ENCODE results near the gene LRBA. TPM values are rescaled to one million over a fixed set of nuclear protein-coding genes. Genes with fewer than 3 reads are reported as not detected.
"Not testable (repeated sequence)": the region's sequence is repeated elsewhere in the genome, so short reads cannot be mapped to it uniquely, and the experiment has no call there.

Gene LRBA
- total RNA-seq, 2 experiments from 2014 or later = 53.7 to 54.6 TPM

DNA sequence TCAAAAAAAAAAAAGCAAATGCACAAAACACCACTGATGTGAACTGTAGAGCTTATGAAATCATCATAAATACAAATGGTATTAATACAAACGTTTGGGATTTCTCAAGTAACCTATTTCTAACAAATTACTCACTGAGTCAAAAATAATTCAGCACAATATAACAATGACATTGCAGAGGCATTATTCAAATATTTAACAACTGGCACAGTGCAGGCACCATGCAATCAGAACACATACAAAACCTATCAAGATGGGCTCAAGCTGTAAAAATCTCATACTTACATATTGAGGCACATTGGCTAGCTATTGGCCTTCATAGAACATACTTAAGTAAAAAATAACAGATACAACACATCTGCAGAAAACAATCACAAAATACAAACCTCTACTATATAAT is 81.1 kb downstream of the LRBA start:
- Mint-ChIP-seq H3K27me3 (ENCODE audit: low read depth) (no peaks in the 10 kb centered on the region), H3K4me1 (ENCODE audit: low read depth) (peaks cover 21% of the 10 kb centered on the region), H3K36me3 (ENCODE audit: low read depth) (peaks cover 2% of the 10 kb centered on the region), H3K4me3 (no peak overlapping the region), H3K27ac (no peak overlapping the region), H3K9me3 (no peaks in the 10 kb centered on the region)
- no peak for DNase-seq
- intact Hi-C loops (cut with micrococcal nuclease) = no loop called here
- CTCF ChIA-PET = interaction anchor here (0.6 kb wide), 2 partner anchors 27 to 209 kb away, joined by 3 to 5 read pairs; no protein-coding TSS in a partner anchor

DNA sequence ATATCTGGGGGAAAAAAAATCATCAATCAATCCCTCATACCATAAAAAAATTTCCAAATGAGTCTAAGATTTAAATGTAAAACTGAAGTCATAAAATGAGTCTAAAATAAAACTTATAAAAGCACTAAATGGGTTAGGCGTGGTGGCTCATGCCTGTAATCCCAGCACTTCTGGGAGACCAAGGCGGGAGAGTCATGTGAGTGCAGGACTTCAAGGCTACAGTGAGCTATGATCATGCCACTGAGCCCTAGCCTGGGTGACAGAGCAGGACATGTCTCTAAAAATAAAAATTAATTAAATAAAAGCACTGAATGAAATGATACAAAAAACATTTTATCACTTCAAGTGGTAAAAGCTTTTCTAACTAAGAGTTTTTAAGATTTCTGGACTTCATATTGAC is 83.3 kb downstream of the LRBA start:
- H3K27ac Mint-ChIP-seq = no peak overlapping the region
- H3K27me3 Mint-ChIP-seq (ENCODE audit: low read depth) = no peaks in the 10 kb centered on the region
- peaks cover 4% of the 10 kb centered on the region for H3K4me1 Mint-ChIP-seq (ENCODE audit: low read depth)
- CTCF ChIA-PET = no interaction called here
- no peaks in the 10 kb centered on the region for H3K9me3 Mint-ChIP-seq
- intact Hi-C loops (cut with micrococcal nuclease) = no loop called here
- peaks cover 9% of the 10 kb centered on the region for H3K36me3 Mint-ChIP-seq (ENCODE audit: low read depth)
- no peak for DNase-seq
- H3K4me3 Mint-ChIP-seq = no peak overlapping the region

DNA sequence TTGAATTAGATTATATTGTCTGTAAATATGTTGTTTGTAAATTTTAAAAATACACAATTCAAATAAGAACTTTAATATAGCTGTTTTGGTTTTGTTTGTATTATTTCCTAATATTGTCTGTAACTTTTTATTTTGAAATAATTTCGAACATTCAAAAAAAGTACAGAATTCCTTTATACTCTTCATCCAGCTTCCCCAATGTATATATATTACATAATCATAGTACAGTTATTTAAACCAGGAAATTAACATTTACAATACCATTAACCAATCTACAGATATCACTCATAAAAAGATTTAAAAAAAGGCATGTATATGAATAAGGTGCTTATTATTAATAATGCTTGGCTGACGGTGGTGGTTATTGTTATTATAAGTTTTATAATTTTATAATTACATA is 84.1 kb downstream of the LRBA start:
- Mint-ChIP-seq H3K36me3 (ENCODE audit: low read depth) (peaks cover 14% of the 10 kb centered on the region), H3K4me3 (no peak overlapping the region), H3K9me3 (no peaks in the 10 kb centered on the region), H3K4me1 (ENCODE audit: low read depth) (no peaks in the 10 kb centered on the region), H3K27ac (no peak overlapping the region), H3K27me3 (ENCODE audit: low read depth) (no peaks in the 10 kb centered on the region)
- no peak for DNase-seq
- intact Hi-C loops (cut with micrococcal nuclease) = no loop called here
- CTCF ChIA-PET = interaction anchor here (0.9 kb wide), 1 partner anchor 108 kb away, joined by 3 read pairs; no protein-coding TSS in a partner anchor

DNA sequence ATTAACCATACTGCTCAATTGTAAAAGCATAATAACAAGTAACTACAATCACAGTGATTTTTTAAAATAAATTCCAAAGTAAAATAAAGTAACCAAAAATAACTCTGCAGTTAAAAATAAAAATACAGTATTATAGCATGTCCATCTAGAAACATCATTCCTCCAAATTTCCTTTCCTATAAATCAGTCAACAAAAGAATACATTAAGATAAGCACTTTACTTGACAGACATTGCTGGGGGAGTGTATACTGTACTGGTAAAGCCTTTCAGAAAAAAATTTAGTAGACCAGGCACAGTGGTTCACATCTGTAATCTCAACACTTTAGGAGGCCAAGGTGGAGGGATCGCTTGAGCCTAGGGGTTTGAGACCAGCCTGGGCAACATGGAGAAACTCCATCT is 91.1 kb downstream of the LRBA start:
- DNase-seq = no peak
- CTCF ChIA-PET = interaction anchor here (0.6 kb wide), 1 partner anchor 48 kb away, joined by 3 read pairs; no protein-coding TSS in a partner anchor
- intact Hi-C loops (cut with micrococcal nuclease) = no loop called here
- Mint-ChIP-seq H3K27ac (no peak overlapping the region), H3K27me3 (ENCODE audit: low read depth) (no peaks in the 10 kb centered on the region), H3K4me1 (ENCODE audit: low read depth) (no peaks in the 10 kb centered on the region), H3K9me3 (no peaks in the 10 kb centered on the region), H3K4me3 (no peak overlapping the region), H3K36me3 (ENCODE audit: low read depth) (peaks cover 37% of the 10 kb centered on the region)

DNA sequence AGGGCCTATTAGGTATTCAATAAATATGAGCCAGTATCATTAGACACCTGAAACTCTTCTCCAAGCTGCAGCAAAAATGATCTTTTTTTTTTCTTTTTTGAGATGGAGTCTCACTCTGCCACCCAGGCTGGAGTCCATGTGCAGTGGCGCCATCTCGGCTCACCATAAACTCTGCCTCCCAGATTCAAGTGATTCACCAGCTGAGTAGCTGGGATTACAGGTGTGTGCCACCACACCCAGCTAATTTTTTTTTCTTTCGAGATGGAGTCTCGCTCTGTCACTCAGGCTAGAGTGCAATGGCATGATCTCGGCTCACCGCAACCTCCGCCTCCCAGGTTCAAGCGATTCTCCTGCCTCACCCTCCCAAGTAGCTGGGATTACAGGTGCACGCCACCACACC is 93.6 kb downstream of the LRBA start:
- H3K9me3 Mint-ChIP-seq; H3K4me3 Mint-ChIP-seq; H3K4me1 Mint-ChIP-seq (ENCODE audit: low read depth); DNase-seq; intact Hi-C loops (cut with micrococcal nuclease); H3K27ac Mint-ChIP-seq; H3K27me3 Mint-ChIP-seq (ENCODE audit: low read depth); CTCF ChIA-PET: not testable (repeated sequence)
- H3K36me3 Mint-ChIP-seq (ENCODE audit: low read depth) = peaks cover 36% of the 10 kb centered on the region

DNA sequence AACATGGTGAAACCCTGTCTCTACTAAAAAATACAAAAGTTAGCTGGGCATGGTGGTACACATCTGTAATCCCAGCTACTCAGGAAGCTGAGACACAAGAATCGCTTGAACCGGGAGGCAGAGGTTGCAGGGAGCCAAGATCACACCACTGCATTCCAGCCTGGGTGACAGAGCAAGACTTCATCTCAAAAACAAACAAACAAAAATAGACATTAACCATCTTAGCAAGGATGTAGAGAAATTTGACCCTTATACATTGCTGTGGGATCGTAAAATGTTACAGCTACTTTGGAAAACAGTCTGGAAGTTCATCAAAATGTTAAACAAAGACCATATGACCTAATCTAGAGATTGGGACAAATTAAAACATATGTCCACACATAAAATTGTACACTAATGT is 96.5 kb downstream of the LRBA start:
- H3K4me3 Mint-ChIP-seq; H3K9me3 Mint-ChIP-seq; H3K4me1 Mint-ChIP-seq (ENCODE audit: low read depth); DNase-seq; CTCF ChIA-PET; H3K27ac Mint-ChIP-seq; H3K27me3 Mint-ChIP-seq (ENCODE audit: low read depth); intact Hi-C loops (cut with micrococcal nuclease): not testable (repeated sequence)
- H3K36me3 Mint-ChIP-seq (ENCODE audit: low read depth) = peaks cover 37% of the 10 kb centered on the region

DNA sequence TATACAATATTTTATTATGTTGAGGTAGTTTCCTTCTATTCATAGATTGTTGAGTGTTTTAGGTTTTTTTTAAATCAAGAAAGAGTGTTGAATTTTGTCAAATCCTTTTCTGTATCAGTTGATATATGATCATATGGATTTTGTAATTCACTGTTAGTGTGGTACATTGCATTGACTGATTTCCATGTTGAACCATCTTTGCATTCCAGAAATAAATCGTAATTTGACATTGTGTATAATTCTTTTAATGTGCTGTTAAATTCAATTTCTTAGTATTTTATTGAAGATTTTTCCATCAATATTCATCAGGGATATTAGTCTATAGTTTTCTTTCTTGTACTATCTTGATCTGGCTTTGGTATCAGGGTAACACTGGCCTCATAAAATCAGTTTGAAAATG is 103.8 kb downstream of the LRBA start:
- no peak for DNase-seq
- intact Hi-C loops (cut with micrococcal nuclease) = no loop called here
- CTCF ChIA-PET = no interaction called here
- no peak overlapping the region for H3K27ac Mint-ChIP-seq
- H3K4me3 Mint-ChIP-seq = no peak overlapping the region
- peaks cover 69% of the 10 kb centered on the region for H3K36me3 Mint-ChIP-seq (ENCODE audit: low read depth)
- H3K4me1 Mint-ChIP-seq (ENCODE audit: low read depth) = peaks cover 10% of the 10 kb centered on the region
- H3K27me3 Mint-ChIP-seq (ENCODE audit: low read depth) = no peaks in the 10 kb centered on the region
- peaks cover 12% of the 10 kb centered on the region for H3K9me3 Mint-ChIP-seq

DNA sequence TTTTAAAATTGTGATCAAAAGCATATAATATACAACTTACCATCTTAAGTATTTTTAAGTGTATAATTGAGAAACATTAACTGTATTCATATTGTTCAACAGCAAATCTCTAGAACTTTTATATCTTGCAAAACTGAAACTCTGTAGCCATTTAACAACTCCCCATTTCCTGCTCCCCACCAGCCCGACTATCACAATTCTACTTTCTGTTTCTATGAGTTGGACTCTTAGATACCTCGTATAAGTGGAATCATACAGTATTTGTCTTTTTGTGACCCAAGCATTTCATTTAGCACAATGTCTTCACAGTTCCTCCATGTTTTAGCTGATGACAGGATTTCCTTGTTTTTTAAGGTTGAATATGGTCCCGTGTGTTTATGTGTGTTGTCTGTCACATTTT is 106.0 kb downstream of the LRBA start:
- peaks cover 66% of the 10 kb centered on the region for H3K36me3 Mint-ChIP-seq (ENCODE audit: low read depth)
- CTCF ChIA-PET = no interaction called here
- H3K4me1 Mint-ChIP-seq (ENCODE audit: low read depth) = peaks cover 16% of the 10 kb centered on the region
- peaks cover 12% of the 10 kb centered on the region for H3K9me3 Mint-ChIP-seq
- no peaks in the 10 kb centered on the region for H3K27me3 Mint-ChIP-seq (ENCODE audit: low read depth)
- H3K27ac Mint-ChIP-seq = no peak overlapping the region
- no peak overlapping the region for H3K4me3 Mint-ChIP-seq
- intact Hi-C loops (cut with micrococcal nuclease) = no loop called here
- DNase-seq = no peak

DNA sequence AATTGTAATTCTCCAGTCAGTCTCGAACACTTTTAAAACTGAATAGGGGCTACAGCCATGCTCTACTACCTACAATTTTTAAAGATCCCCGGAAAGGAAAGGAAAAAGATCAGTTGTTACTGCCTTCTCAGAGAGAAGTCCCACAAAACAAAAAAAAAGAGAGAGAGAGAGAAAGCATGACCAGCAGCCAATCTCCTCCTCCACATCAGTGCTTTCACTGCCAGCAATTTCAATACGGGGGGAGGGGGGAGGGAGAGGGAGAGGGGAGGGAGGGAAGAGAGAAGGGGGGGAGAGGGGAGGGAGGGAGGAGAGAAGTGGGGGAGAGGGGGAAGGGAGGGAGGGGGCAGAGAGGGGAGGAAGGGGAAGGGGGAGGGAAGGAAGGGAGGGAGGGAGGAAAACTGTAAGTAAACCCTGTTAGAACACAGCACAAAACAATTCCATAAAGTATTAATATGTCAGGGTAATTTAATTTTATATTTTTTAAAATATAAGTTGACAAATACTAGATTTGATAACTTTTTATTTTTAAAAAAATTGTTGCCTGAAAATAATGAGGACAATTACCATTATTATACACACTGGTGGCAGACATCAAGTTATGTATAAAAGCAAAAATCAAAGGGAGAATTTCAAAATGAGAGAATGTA is 108.0 kb downstream of the LRBA start:
- H3K4me3 Mint-ChIP-seq = no peak overlapping the region
- H3K4me1 Mint-ChIP-seq (ENCODE audit: low read depth) = peaks cover 16% of the 10 kb centered on the region
- DNase-seq = no peak
- H3K9me3 Mint-ChIP-seq = peaks cover 6% of the 10 kb centered on the region
- no peaks in the 10 kb centered on the region for H3K27me3 Mint-ChIP-seq (ENCODE audit: low read depth)
- H3K27ac Mint-ChIP-seq = no peak overlapping the region
- intact Hi-C loops (cut with micrococcal nuclease) = no loop called here
- CTCF ChIA-PET = no interaction called here
- H3K36me3 Mint-ChIP-seq (ENCODE audit: low read depth) = peaks cover 61% of the 10 kb centered on the region

DNA sequence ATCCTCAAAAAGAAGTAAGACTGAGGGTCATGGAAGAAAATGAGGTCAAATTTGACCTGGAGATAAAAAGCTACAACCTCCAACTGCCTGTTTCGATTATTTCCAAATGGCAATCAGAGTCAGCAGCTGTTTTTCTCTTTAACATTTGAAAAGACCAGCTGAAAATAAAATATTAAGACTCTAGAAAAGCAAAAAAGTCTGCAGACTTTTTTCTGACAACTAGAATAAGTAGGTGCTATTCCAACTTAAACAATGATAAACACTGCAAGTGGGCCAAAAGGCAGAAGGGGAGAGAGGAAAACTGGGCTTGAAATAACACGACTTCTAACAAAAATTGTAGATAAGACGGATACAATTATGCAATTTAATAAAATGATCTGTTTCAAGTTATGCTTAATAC is 110.4 kb downstream of the LRBA start:
- H3K4me1 Mint-ChIP-seq (ENCODE audit: low read depth) = peaks cover 15% of the 10 kb centered on the region
- peaks cover 56% of the 10 kb centered on the region for H3K36me3 Mint-ChIP-seq (ENCODE audit: low read depth)
- intact Hi-C loops (cut with micrococcal nuclease) = no loop called here
- H3K27me3 Mint-ChIP-seq (ENCODE audit: low read depth) = no peaks in the 10 kb centered on the region
- no peak overlapping the region for H3K4me3 Mint-ChIP-seq
- H3K9me3 Mint-ChIP-seq = no peaks in the 10 kb centered on the region
- DNase-seq = no peak
- no peak overlapping the region for H3K27ac Mint-ChIP-seq
- CTCF ChIA-PET = no interaction called here

DNA sequence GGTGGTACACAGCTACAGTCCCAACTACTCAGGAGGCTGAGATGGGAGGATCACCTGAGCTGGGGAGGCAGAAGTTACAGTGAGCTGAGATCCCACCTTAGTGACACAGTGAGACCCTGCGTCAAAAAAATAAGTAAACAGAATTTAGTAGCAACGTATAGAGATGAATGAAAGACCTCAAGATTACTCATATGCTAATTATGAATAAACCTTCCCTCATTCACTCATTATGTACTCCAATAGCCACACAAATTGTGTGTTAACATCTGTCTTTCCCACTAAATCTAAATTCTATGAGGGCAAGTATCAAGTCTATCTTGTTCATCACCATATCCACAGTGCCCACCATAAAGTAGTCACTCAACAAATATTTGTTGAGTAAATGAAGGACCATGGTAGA is 111.5 kb downstream of the LRBA start:
- no peak overlapping the region for H3K4me3 Mint-ChIP-seq
- no peaks in the 10 kb centered on the region for H3K27me3 Mint-ChIP-seq (ENCODE audit: low read depth)
- intact Hi-C loops (cut with micrococcal nuclease) = no loop called here
- no peak for DNase-seq
- CTCF ChIA-PET = no interaction called here
- H3K36me3 Mint-ChIP-seq (ENCODE audit: low read depth) = peaks cover 52% of the 10 kb centered on the region
- no peak overlapping the region for H3K27ac Mint-ChIP-seq
- H3K9me3 Mint-ChIP-seq = no peaks in the 10 kb centered on the region
- H3K4me1 Mint-ChIP-seq (ENCODE audit: low read depth) = peaks cover 8% of the 10 kb centered on the region

DNA sequence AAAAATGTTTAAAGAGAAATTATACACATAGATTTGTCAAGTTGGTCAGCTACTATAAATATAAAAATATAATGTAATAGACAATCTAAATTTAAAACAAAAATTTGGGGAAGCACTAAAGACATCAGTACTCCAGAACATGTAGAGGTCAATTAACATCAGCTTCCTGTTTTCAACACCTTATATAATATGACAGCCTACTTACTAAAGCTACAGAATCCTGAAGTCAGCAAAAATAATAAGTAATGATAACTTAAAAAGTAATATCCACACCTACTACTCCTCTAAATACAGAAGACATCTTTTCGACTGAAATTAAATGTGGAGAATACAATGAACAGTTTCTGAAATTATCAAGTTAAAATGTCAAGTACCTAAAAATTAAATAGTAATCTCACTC is 118.6 kb downstream of the LRBA start:
- no peaks in the 10 kb centered on the region for H3K4me1 Mint-ChIP-seq (ENCODE audit: low read depth)
- CTCF ChIA-PET = interaction anchor here (0.7 to 0.8 kb wide), 2 partner anchors 19 to 30 kb away, joined by 3 read pairs; no protein-coding TSS in a partner anchor
- intact Hi-C loops (cut with micrococcal nuclease) = no loop called here
- H3K27ac Mint-ChIP-seq = no peak overlapping the region
- peaks cover 1% of the 10 kb centered on the region for H3K9me3 Mint-ChIP-seq
- DNase-seq = no peak
- peaks cover 43% of the 10 kb centered on the region for H3K36me3 Mint-ChIP-seq (ENCODE audit: low read depth)
- H3K4me3 Mint-ChIP-seq = no peak overlapping the region
- no peaks in the 10 kb centered on the region for H3K27me3 Mint-ChIP-seq (ENCODE audit: low read depth)

DNA sequence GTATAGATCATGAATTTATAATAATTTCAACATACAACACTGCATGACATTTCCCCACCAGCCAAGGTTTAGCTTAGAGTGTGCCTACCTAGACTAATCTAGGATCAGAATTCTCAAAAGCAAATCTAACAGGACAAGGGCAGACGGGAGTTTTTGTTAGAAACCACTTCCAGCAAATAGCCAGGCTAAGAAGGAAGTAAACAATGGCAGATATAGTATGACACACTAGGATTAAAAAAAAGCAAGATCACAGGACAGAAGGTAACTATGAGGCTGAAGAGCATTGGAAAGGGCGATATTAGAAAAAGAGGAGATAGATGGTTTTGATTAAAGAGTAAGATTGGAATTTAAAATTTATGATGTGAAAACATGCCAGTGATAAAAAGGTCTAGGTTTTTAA is 124.8 kb downstream of the LRBA start:
- CTCF ChIA-PET = no interaction called here
- no peak for DNase-seq
- H3K27ac Mint-ChIP-seq = no peak overlapping the region
- H3K27me3 Mint-ChIP-seq (ENCODE audit: low read depth) = no peaks in the 10 kb centered on the region
- H3K4me1 Mint-ChIP-seq (ENCODE audit: low read depth) = peaks cover 14% of the 10 kb centered on the region
- intact Hi-C loops (cut with micrococcal nuclease) = no loop called here
- no peaks in the 10 kb centered on the region for H3K9me3 Mint-ChIP-seq
- peaks cover 31% of the 10 kb centered on the region for H3K36me3 Mint-ChIP-seq (ENCODE audit: low read depth)
- no peak overlapping the region for H3K4me3 Mint-ChIP-seq

Data from activated naive CD4-positive, alpha-beta T cell treated with anti-CD3 and anti-CD28 coated beads for 36 hours (primary cell).